K562 (cell line): ENCODE measurements around the gene SEC14L2. TPM values are rescaled to one million over a fixed set of nuclear protein-coding genes. Genes with fewer than 3 reads are reported as not detected.

Experiments
- ATAC-seq: fragments of 200-7000 bp; cut with Tn5 transposase; 3 replicates; pipeline ENCODE4 v1.9.1; 2020; ENCODE audit warnings: moderate library complexity
- BruUV-seq: library from RNA; stranded (reverse); fragments of 400-500 nt; replicated peaks from 2 replicates; lab custom pipeline; 2021; lab: Mats Ljungman, UMichigan
- CTCF ChIA-PET: fragments of 300-600 bp; formaldehyde crosslinking; extraction: SDS; loops from one replicate; lab custom pipeline; 2021; ENCODE audit warnings: low intra/inter-chr PET ratio; lab: Yijun Ruan, JAX
- POLR2A ChIA-PET: fragments of 300-600, 350-650 bp; sonication (Branson Sonifier 250); formaldehyde crosslinking; extraction: SDS; loops from one replicate; lab custom pipeline; 2021; ENCODE audit warnings: antibody characterized with exemption, inconsistent platforms; lab: Yijun Ruan, JAX
- DNase-seq, 4 experiments: peaks; one replicate each; pipeline versions ENCODE4 v3.0.0 to v3.0.0-alpha.2; 2011 to 2018; ENCODE audit warnings: low spot score in 3 of 4, mixed read lengths in 3 of 4; ENCODE audit errors: extremely low read depth in 1 of 4
- FAIRE-seq: peaks from 2 replicates; lab custom pipeline; 2011; peaks lifted over from hg19 to GRCh38; lab: Jason Lieb, UNC
- H2AFZ ChIP-seq: 2 replicates; pipeline ENCODE4 v1.6.0; 2011; ENCODE audit warnings: low read depth, low read length, control low read depth, inconsistent platforms
- H3K27ac ChIP-seq: fragments of 200-600 bp; 3 replicates; pipeline ENCODE4 v1.8.0; 2011; ENCODE audit warnings: low read depth, mild to moderate bottlenecking, control low read depth, inconsistent platforms, low read length, moderate library complexity, mixed read lengths; ENCODE audit errors: extremely low read depth
- H3K27me3 ChIP-seq, 2 experiments: fragments of 300-600 bp in 1 of 2; 2 replicates in 1 of 2; 3 replicates in 1 of 2; pipeline versions ENCODE4 v1.6.0 to v1.8.0; 2011; ENCODE audit warnings: inconsistent platforms in 2 of 2, low read length in 2 of 2, mild to moderate bottlenecking in 1 of 2, mixed read lengths in 1 of 2, moderate library complexity in 1 of 2; ENCODE audit not compliant: control insufficient read depth in 2 of 2, insufficient read depth in 2 of 2
- H3K36me3 ChIP-seq: fragments of 300-600 bp; 3 replicates; pipeline ENCODE4 v1.8.0; 2011; ENCODE audit warnings: mild to moderate bottlenecking, low read length, inconsistent platforms; ENCODE audit not compliant: control insufficient read depth, insufficient read depth
- H3K4me1 ChIP-seq, 2 experiments: fragments of 200-600 bp in 1 of 2; replicated peaks in 1 of 2; 2 replicates in 1 of 2; 3 replicates in 1 of 2; pipeline versions ENCODE4 v1.5.1 to v1.8.0; 2011; ENCODE audit warnings: inconsistent platforms in 2 of 2, low read length in 2 of 2, mild to moderate bottlenecking in 1 of 2, mixed read lengths in 1 of 2, moderate library complexity in 1 of 2; ENCODE audit not compliant: control insufficient read depth in 2 of 2, insufficient read depth in 2 of 2
- H3K4me2 ChIP-seq: 2 replicates; pipeline ENCODE4 v1.6.1; 2011; ENCODE audit warnings: low read length, control low read depth, inconsistent platforms, mixed read lengths; ENCODE audit not compliant: insufficient read depth
- H3K4me3 ChIP-seq: fragments of 200-600 bp; sonication (generic), shearing (Covaris generic); 2 replicates; pipeline ENCODE4 v1.5.1; 2016; ENCODE audit warnings: control low read depth, inconsistent platforms
- H3K79me2 ChIP-seq: fragments of 200-600 bp; 3 replicates; pipeline ENCODE4 v1.8.0; 2011; ENCODE audit warnings: low read length, inconsistent platforms; ENCODE audit not compliant: control insufficient read depth, insufficient read depth
- H3K9ac ChIP-seq, 2 experiments: 2 replicates each; pipeline versions ENCODE4 v1.6.0 to v1.6.1; 2011; ENCODE audit warnings: low read depth in 2 of 2, low read length in 2 of 2, control low read depth in 1 of 2, inconsistent platforms in 1 of 2, mild to moderate bottlenecking in 1 of 2, mixed read lengths in 1 of 2; ENCODE audit not compliant: insufficient read depth in 1 of 2
- H3K9me1 ChIP-seq: one replicate; pipeline ENCODE4 v1.6.0; 2011; ENCODE audit warnings: inconsistent platforms, mild to moderate bottlenecking, low read length, moderate library complexity; ENCODE audit not compliant: control insufficient read depth, insufficient read depth
- H3K9me3 ChIP-seq: replicated peaks from 2 replicates; pipeline ENCODE4 v1.5.1; 2011; ENCODE audit warnings: low read depth, low read length, inconsistent platforms; ENCODE audit not compliant: control insufficient read depth, insufficient read depth
- H4K20me1 ChIP-seq: replicated peaks from 2 replicates; pipeline ENCODE4 v1.6.1; 2011; ENCODE audit warnings: low read length, inconsistent platforms, mixed read lengths; ENCODE audit not compliant: control insufficient read depth, insufficient read depth
- ADNP ChIP-seq: fragments of 200-800 bp; sonication (Bioruptor generic); IDR thresholded peaks from 2 replicates; pipeline ENCODE4 v1.6.1; 2016; ENCODE audit warnings: missing genetic modification characterization, missing compliant biosample characterization
- BCOR ChIP-seq: fragments of 450-650 bp; IDR thresholded peaks from 2 replicates; pipeline ENCODE4 v1.6.1; 2016
- CGGBP1 ChIP-seq: fragments of 250-450 bp; sonication (Bioruptor Pico); IDR thresholded peaks from 2 replicates; pipeline ENCODE4 v1.9.0; 2021; ENCODE audit warnings: mild to moderate bottlenecking
- HBP1 ChIP-seq: fragments of 450-650 bp; formaldehyde crosslinking; IDR thresholded peaks from 2 replicates; pipeline ENCODE4 v1.4.0; 2022; ENCODE audit warnings: missing genetic modification characterization
- HDAC6 ChIP-seq: IDR thresholded peaks from 2 replicates; pipeline ENCODE4 v1.6.1; 2012; ENCODE audit warnings: low read depth, mild to moderate bottlenecking, control low read depth, inconsistent platforms, low read length, moderate library complexity
- HMBOX1 ChIP-seq: sonication (generic); IDR thresholded peaks from 2 replicates; pipeline ENCODE4 v1.6.1; 2016
- KDM4B ChIP-seq, 2 experiments: fragments of 450-650 bp in 1 of 2; sonication (generic) in 1 of 2; IDR thresholded peaks; 2 replicates each; pipeline ENCODE4 v1.6.1; 2016 to 2017; ENCODE audit warnings: borderline replicate concordance in 2 of 2, antibody characterized with exemption in 1 of 2, low read depth in 1 of 2, mild to moderate bottlenecking in 1 of 2
- MAZ ChIP-seq, 2 experiments: fragments of 450-650 bp in 1 of 2; sonication (generic) in 1 of 2; formaldehyde crosslinking; IDR thresholded peaks in 1 of 2; conservative IDR thresholded peaks in 1 of 2; 2 replicates each; pipeline versions ENCODE4 v1.4.0 to v1.5.0; 2020; ENCODE audit warnings: mild to moderate bottlenecking in 1 of 2, missing genetic modification reagents in 1 of 2
- RNF2 ChIP-seq: sonication (generic); IDR thresholded peaks from 2 replicates; pipeline ENCODE4 v1.6.1; 2016
- SREBF2 ChIP-seq: sonication (generic); formaldehyde crosslinking; IDR thresholded peaks from 2 replicates; pipeline ENCODE4 v1.4.0; 2020; ENCODE audit warnings: mild to moderate bottlenecking, missing genetic modification reagents
- SRSF3 ChIP-seq: fragments of 200-400 bp; formaldehyde crosslinking; IDR thresholded peaks from 2 replicates; pipeline ENCODE4 v1.6.1; 2016; ENCODE audit warnings: mild to moderate bottlenecking, low read length, moderate library complexity; ENCODE audit not compliant: insufficient read depth
- ZMIZ1 ChIP-seq, 2 experiments: fragments of 150-350 bp in 1 of 2; IDR thresholded peaks; 2 replicates each; pipeline ENCODE4 v1.6.1; 2012 to 2016; ENCODE audit warnings: low read depth in 2 of 2, low read length in 2 of 2, mild to moderate bottlenecking in 1 of 2, moderate library complexity in 1 of 2
- ZNF23 ChIP-seq: fragments of 250-450 bp; sonication (Bioruptor Pico); IDR thresholded peaks from 2 replicates; pipeline ENCODE4 v1.4.0; 2020; ENCODE audit warnings: mild to moderate bottlenecking
- ZNF699 ChIP-seq: fragments of 250-450 bp; sonication (Bioruptor Pico); IDR thresholded peaks from 2 replicates; pipeline ENCODE4 v1.8.0; 2021; ENCODE audit warnings: mild to moderate bottlenecking, moderate library complexity; ENCODE audit not compliant: insufficient replicate concordance
- ZNF778 ChIP-seq: fragments of 450-650 bp; formaldehyde crosslinking; IDR thresholded peaks from 2 replicates; pipeline ENCODE4 v1.4.0; 2020; ENCODE audit warnings: mild to moderate bottlenecking, moderate library complexity
- WGBS: fragments of 100-300 bp; shearing (Covaris generic); methylation state at CpG from one replicate; pipeline ENCODE4 v1.1.6; 2016; ENCODE audit warnings: low coverage, mixed read lengths; ENCODE audit not compliant: insufficient coverage; ENCODE audit errors: missing lambda C conversion rate; 5-methylcytosine and 5-hydroxymethylcytosine counted together
- in situ Hi-C: fragments of 300-500 bp; cut with MboI; formaldehyde crosslinking; loops from 4 replicates; pipeline ENCODE4 v1.15.0; 2018; ENCODE audit warnings: inconsistent platforms, mixed read lengths
- intact Hi-C: fragments of 100-400 bp; cut with micrococcal nuclease; formaldehyde crosslinking; loops from 2 replicates; pipeline ENCODE4 v1.14.2; 2022
- polyA plus RNA-seq, 8 experiments: library from polyadenylated mRNA; depleted of rRNA in 4 of 8; stranded (reverse) in 5 of 8; unstranded in 3 of 8; fragments of >200 nt; fragmentation: Nextera tagmentation in 2 of 8; fragmentation: Illumina TruSeq in 1 of 8; extraction: Ambion mirVana in 2 of 8; extraction: Trizol in 1 of 8; gene quantifications; 2 replicates each; pipeline versions ENCODE4 v1.2.1 to v1.2.3, GENCODE V29; 2011 to 2014; ENCODE audit warnings: inconsistent platforms in 1 of 8, missing spikeins in 1 of 8
- total RNA-seq, 7 experiments: library from RNA; depleted of rRNA in 6 of 7; stranded (reverse); fragments of >200 nt in 6 of 7; fragmentation: Illumina TruSeq in 2 of 7; extraction: Trizol in 2 of 7; gene quantifications; 2 replicates each; pipeline versions ENCODE4 v1.2.1 to v1.2.3, GENCODE V29; 2011 to 2021; ENCODE audit warnings: low replicate concordance in 1 of 7

The SEC14L2 gene
- total and polyA plus RNA-seq, 9 of the 15 experiments (the other 6 are each of a cell fraction or from before 2014, with no cell fraction given), result 0.03 to 0.17 (median 0.10) TPM

GRCh38 chr22:30432520-30432919 is 35.7 kb downstream of the SEC14L2 start:
- H3K4me3 ChIP-seq, result no peak overlapping the region
- no peak overlapping the region for H3K4me2 ChIP-seq
- ATAC-seq, result no peak
- WGBS, result 0% methylated on average over 1 of the region's 2 CpGs
- H3K9me1 ChIP-seq, result no peaks in the 10 kb centered on the region
- intact Hi-C loops, result no loop called here
- CTCF ChIA-PET, result no interaction called here
- no peaks in the 10 kb centered on the region for H4K20me1 ChIP-seq
- peaks cover 14% of the 10 kb centered on the region; the same call in 2 of the 3 replicates for H3K36me3 ChIP-seq
- no peaks in the 10 kb centered on the region for H3K27me3 ChIP-seq
- no peaks in the 10 kb centered on the region for H3K79me2 ChIP-seq
- DNase-seq, result no peak
- BruUV-seq, result no TSS peak
- FAIRE-seq, result no peak
- H3K4me1 ChIP-seq, result peaks cover 9 to 11% of the 10 kb centered on the region in 2 experiments; a peak in 4 of 5 replicates
- no peak overlapping the region for H2AFZ ChIP-seq
- H3K9ac ChIP-seq, result no peak overlapping the region; a peak in 1 of 4 replicates
- in situ Hi-C loops, result no loop called here
- POLR2A ChIA-PET, result interaction anchor here (0.6 to 1.5 kb wide), 2 partner anchors 18 to 34 kb away, joined by 4 to 5 read pairs; no protein-coding TSS in a partner anchor
- no peak for TF ChIP-seq ADNP
- TF ChIP-seq CGGBP1, result no peak
- TF ChIP-seq HBP1 (CRISPR knock-in tag), result no peak
- no peak for TF ChIP-seq MAZ (CRISPR knock-in tag; conservative IDR thresholded peaks at IDR 0.05 in 1 of 2, IDR thresholded peaks at IDR 0.05 in 1 of 2)
- no peak for TF ChIP-seq ZMIZ1 (IDR thresholded peaks at IDR 0.05; ENCODE audit: low read depth in 2 of 2, low read length in 2 of 2)
- TF ChIP-seq BCOR, result no peak
- no peak for TF ChIP-seq HDAC6
- no peak for TF ChIP-seq SRSF3
- TF ChIP-seq ZNF699 (CRISPR knock-in tag), result no peak
- TF ChIP-seq RNF2, result no peak
- no peak for TF ChIP-seq KDM4B (IDR thresholded peaks at IDR 0.05; ENCODE audit: borderline replicate concordance in 2 of 2, low read depth in 1 of 2)
- TF ChIP-seq ZNF778, result no peak
- TF ChIP-seq ZNF23, result no peak
- TF ChIP-seq SREBF2, result no peak
- no peak for TF ChIP-seq HMBOX1
- no peaks in the 10 kb centered on the region; the same call in 1 of the 2 replicates for H3K9me3 ChIP-seq
- no peak overlapping the region for H3K27ac ChIP-seq
